ENCODE results near the gene AIFM3.

DNA sequence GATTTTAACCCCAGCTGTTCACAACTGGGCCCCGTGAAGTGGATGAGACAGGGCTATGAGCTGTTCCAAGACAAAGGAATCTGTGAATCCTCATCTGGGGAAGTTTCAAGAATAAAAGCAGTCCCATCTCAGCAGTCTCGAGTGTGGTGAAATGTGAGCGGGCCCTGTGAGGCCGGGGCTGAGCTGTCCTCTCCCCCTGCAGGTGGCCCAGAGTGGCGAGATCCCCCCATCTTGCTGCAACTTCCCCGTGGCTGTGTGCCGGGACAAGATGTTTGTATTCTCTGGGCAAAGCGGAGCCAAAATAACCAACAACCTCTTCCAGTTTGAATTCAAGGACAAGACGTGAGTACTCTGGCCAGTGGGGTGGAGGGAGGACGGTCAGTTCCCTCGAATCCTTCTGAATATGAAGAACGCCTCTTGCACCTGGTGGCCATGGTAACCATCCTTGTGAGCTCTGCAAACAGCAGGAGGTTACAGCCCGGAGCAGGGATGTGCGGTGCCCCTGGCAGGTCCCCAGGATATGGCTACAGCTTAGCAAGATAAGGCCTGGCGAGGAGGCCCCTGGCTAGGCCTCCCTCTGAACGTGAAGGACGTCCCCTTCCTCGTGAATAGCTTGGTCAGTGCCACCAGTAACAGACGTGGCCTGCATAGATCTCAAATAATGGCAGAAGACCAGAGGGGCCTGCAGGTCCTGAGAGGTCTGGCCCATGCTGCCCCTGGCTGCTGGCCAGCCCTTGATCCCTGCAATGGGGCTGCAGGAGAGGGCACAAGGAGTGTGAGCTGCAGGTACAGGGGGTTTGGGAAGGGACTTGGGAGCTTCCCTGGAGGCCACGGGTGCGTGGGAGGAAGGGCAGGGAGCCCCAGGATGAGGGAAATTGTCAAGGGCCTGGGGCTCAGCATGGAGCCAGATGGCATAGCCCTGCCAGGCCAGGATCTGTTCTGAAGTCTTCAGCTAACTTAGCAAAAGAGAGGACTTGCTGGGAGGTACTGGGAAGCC lies 23.4 kb downstream of the AIFM3 start:
- TF ChIP-seq CTCF (IDR thresholded peaks at IDR 0.05), result no peak
- TF ChIP-seq POLR2A (IDR thresholded peaks at IDR 0.05), result no peak
